D721Med (cell line): ENCODE measurements around the gene CD300C.
"Not testable (repeated sequence)": the region's sequence is repeated elsewhere in the genome, so short reads cannot be mapped to it uniquely, and the experiment has no call there.

Experiments used
- DNase-seq: peaks from one replicate; pipeline ENCODE4 v3.0.0; 2011; ENCODE audit warnings: low spot score; ENCODE audit not compliant: insufficient read length
- FAIRE-seq: peaks from 2 replicates; lab custom pipeline; 2011; peaks lifted over from hg19 to GRCh38; lab: Jason Lieb, UNC
- CTCF ChIP-seq: IDR thresholded peaks from 2 replicates; pipeline ENCODE4 v1.5.1; 2012; ENCODE audit warnings: mild to moderate bottlenecking, control low read depth; ENCODE audit not compliant: insufficient read depth; ENCODE audit errors: missing control alignments

The CD300C gene

GRCh38 chr17:74521701-74522201 lies 24.2 kb downstream of the CD300C start:
- no peak for DNase-seq
- FAIRE-seq, result no peak
- no peak for TF ChIP-seq CTCF

GRCh38 chr17:74520790-74521480 lies 25.0 kb downstream of the CD300C start:
- no peak for FAIRE-seq
- DNase-seq, result no peak
- TF ChIP-seq CTCF, result no peak

- FAIRE-seq (no peak), DNase-seq (no peak)
- no peak for TF ChIP-seq CTCF
These were observed 25.9 kb downstream of the CD300C start for GRCh38 chr17:74520016-74520434.

- DNase-seq, FAIRE-seq: not testable (repeated sequence)
These were observed 27.4 kb downstream of the CD300C start for GRCh38 chr17:74518413-74518981.

- FAIRE-seq (no peak), DNase-seq (no peak)
- TF ChIP-seq CTCF, result no peak
These were observed 29.2 kb downstream of the CD300C start for GRCh38 chr17:74516561-74517328.

- TF ChIP-seq CTCF, result no peak
- no peak for DNase-seq
- no peak for FAIRE-seq
These were observed 30.0 kb downstream of the CD300C start for GRCh38 chr17:74515941-74516340.

- DNase-seq, result no peak
- TF ChIP-seq CTCF, result no peak
- no peak for FAIRE-seq
These were observed 31.1 kb downstream of the CD300C start for GRCh38 chr17:74514632-74515334.
